Endometrial microvascular endothelial cells (primary cell): Measurements from ENCODE around the gene U2AF1L4. TPM values are rescaled to one million over a fixed set of nuclear protein-coding genes. Genes with fewer than 3 reads are reported as not detected.

ENCODE experiments used
- in situ Hi-C: cut with HindIII; loops from 2 replicates; pipeline ENCODE4 v1.10.0; 2017; ENCODE audit warnings: low sequenced_read_pairs, low pct_unique_long_range_greater_than_20kb; ENCODE audit errors: inconsistent ontology term
- total RNA-seq: library from RNA; depleted of rRNA; stranded (reverse); fragments of >200 nt; gene quantifications from one replicate; pipeline ENCODE4 v1.2.3, GENCODE V29; 2015; ENCODE audit errors: inconsistent ontology term

U2AF1L4 gene
- total RNA-seq, 1 donor from 2014 or later: 7.4 TPM

DNA sequence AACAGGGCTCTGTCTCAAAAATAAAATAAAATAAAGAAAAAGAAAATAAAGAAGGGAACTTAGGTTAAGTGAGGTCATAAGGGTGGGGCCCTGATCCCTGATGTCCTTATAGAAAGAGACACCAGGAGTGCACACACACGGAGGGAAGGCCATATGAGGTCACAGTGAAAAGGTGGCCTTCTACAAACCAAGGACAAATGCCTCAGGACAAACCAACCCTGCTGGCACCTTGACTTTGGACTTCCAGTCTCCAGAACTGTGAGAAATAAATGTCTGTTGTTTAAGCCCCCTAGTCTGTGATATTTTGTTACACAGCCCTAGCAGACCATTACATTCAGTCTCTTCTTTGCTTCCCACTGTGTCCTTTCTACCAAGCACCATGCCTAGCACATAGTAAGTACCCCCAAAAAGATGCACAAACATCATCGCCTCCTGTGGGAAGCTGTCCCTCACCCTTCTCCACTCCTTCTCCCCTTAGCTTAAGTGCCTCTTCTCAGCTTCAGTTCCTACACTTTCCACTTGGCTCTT, 49.3 kb downstream of the U2AF1L4 start:
- in situ Hi-C loops: no loop called here

- in situ Hi-C loops: no loop called here
Measured at GRCh38 chr19:35693835-35694599, 51.2 kb downstream of the U2AF1L4 start.

DNA sequence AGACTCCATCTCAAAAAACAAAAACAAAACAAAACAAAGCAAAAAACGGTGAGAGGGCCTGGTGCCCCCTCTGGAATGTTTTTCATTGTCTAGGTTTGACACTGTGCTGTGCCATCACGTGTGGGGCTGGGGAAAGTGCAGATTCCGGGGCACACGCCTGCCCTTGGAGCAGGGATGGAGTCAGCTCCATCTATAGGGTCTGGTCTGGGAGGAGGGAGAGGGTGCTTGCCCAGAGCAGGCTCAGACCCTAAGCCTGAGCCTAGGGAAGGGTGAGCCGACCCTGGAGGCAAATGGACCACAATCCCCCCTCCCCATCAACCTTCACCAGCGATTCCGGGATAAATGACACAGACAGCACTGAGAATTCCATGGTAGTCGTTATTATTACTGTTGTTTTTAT, 51.8 kb downstream of the U2AF1L4 start:
- in situ Hi-C loops: no loop called here

Other genes starting within 250 kb of the U2AF1L4 start
- gene DMKN, start 231.8 kb downstream of the U2AF1L4 start, total RNA-seq: not detected
- gene SBSN, start 217.1 kb downstream of the U2AF1L4 start, total RNA-seq: not detected
- not detected for gene GAPDHS, start 212.0 kb downstream of the U2AF1L4 start, total RNA-seq
- 87.1 TPM for gene TMEM147, start 199.8 kb downstream of the U2AF1L4 start, total RNA-seq
- not detected for gene ATP4A, start 181.8 kb downstream of the U2AF1L4 start, total RNA-seq
- not detected for gene PMIS2, start 159.2 kb downstream of the U2AF1L4 start, total RNA-seq
- gene HAUS5, start 132.7 kb downstream of the U2AF1L4 start, total RNA-seq: 20.8 TPM
- 84.6 TPM for gene RBM42, start 116.4 kb downstream of the U2AF1L4 start, total RNA-seq
- not detected for gene ETV2, start 103.7 kb downstream of the U2AF1L4 start, total RNA-seq
- gene COX6B1, start 97.1 kb downstream of the U2AF1L4 start, total RNA-seq: 610 TPM
- not detected for gene UPK1A, start 78.9 kb downstream of the U2AF1L4 start, total RNA-seq
- gene ZBTB32, start 40.9 kb downstream of the U2AF1L4 start, total RNA-seq: not detected
- gene KMT2B, start 27.4 kb downstream of the U2AF1L4 start, total RNA-seq: 11.1 TPM
- gene IGFLR1, start 3.0 kb downstream of the U2AF1L4 start, total RNA-seq: 2.0 TPM
- gene PSENEN, start 233 bp upstream of the U2AF1L4 start, total RNA-seq: 36.0 TPM
- 13.1 TPM for gene LIN37, start 3.2 kb upstream of the U2AF1L4 start, total RNA-seq
- gene HSPB6, start 11.6 kb upstream of the U2AF1L4 start, total RNA-seq: not detected
- gene PROSER3, start 12.8 kb upstream of the U2AF1L4 start, total RNA-seq: 7.2 TPM
- gene ARHGAP33, start 30.1 kb upstream of the U2AF1L4 start, total RNA-seq: 0.19 TPM
- not detected for gene PRODH2, start 67.4 kb upstream of the U2AF1L4 start, total RNA-seq
- not detected for gene NPHS1, start 107.1 kb upstream of the U2AF1L4 start, total RNA-seq
- gene KIRREL2, start 111.5 kb upstream of the U2AF1L4 start, total RNA-seq: not detected
- 9.4 TPM for gene APLP1, start 123.2 kb upstream of the U2AF1L4 start, total RNA-seq
- gene NFKBID, start 155.1 kb upstream of the U2AF1L4 start, total RNA-seq: 6.6 TPM
- not detected for gene HCST, start 157.1 kb upstream of the U2AF1L4 start, total RNA-seq
- gene TYROBP, start 162.9 kb upstream of the U2AF1L4 start, total RNA-seq: not detected
- 2.5 TPM for gene LRFN3, start 191.0 kb upstream of the U2AF1L4 start, total RNA-seq
- gene SDHAF1, start 249.8 kb upstream of the U2AF1L4 start, total RNA-seq: 17.0 TPM